Measurements from ENCODE around the gene SUN5.
"Not testable (repeated sequence)": the region's sequence is repeated elsewhere in the genome, so short reads cannot be mapped to it uniquely, and the experiment has no call there.

SUN5 gene

DNA sequence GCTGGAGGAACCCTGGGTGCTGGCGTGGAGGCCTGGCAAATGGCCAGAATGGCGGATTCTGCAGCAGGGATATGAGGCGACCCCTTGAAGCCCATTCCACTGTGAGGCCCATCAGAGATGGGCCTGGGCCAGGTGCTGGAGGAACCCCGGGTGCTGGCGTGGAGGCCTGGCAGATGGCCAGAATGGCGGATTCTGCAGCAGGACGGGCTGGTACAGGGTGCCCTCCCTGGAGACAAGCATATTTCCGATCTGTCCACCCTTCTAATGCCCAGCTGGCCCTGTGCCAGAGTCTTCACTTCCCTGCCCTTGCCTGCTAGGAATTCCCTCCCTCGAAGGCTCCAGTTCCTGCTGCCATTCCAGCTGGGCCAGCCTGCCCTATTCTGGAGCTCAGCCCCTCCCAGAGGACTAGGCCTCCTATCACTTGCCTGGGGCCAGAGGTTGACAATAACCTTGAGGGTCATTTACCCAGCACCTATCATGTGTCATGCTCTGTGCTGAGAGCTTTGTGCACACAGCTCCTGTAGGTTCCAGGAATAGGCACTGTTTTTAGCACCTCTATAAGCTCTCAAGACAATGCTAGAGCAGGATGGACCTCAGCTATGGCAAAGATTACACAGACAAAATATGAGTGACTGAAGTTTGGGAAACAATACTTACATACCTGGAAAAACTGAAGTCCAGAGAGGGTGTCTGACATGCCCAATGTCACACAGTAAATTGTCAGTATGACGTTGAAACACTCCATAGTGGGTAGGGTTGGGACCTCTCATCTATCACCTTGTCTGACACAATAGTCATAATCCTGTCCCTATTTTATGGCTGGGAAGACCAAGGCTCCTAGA, 21.4 kb downstream of the SUN5 start:
- H3K4me1 ChIP-seq (ENCODE audit: control insufficient read depth, insufficient read depth, low read length) = no peaks in the 10 kb centered on the region
- H3K4me3 ChIP-seq (ENCODE audit: low read length) = no peak overlapping the region
- no peaks in the 10 kb centered on the region for H3K36me3 ChIP-seq (ENCODE audit: control insufficient read depth, insufficient read depth, low read length)
- H3K27ac ChIP-seq (ENCODE audit: low read depth, low read length) = no peak overlapping the region
- no peaks in the 10 kb centered on the region for H3K27me3 ChIP-seq (ENCODE audit: control insufficient read depth, insufficient read depth, low read length)
- H3K9ac ChIP-seq (ENCODE audit: low read length) = no peak overlapping the region

DNA sequence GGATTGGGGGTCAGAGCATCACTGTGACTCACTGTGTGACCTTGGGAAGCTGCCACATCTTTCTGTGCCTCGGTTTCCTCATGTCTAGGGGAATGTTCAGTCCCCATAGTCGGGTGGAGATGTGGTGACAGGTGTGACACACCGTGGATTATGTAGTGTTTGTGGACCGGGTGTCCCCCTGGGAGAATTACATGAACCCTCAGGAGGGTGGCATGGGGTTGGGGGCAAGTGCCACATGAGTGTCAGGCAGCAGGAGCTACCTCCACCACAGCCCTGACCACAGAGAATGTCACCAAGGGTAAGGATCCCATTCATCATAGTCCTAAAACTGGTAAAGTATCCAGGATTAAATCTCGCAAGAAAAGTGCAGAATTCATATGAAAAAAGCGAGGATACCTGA, 23.2 kb downstream of the SUN5 start:
- Histone ChIP-seq H3K4me3 (ENCODE audit: low read length) (no peak overlapping the region), H3K36me3 (ENCODE audit: control insufficient read depth, insufficient read depth, low read length) (no peaks in the 10 kb centered on the region), H3K27ac (ENCODE audit: low read depth, low read length) (no peak overlapping the region), H3K9ac (ENCODE audit: low read length) (no peak overlapping the region), H3K4me1 (ENCODE audit: control insufficient read depth, insufficient read depth, low read length) (no peaks in the 10 kb centered on the region), H3K27me3 (ENCODE audit: control insufficient read depth, insufficient read depth, low read length) (no peaks in the 10 kb centered on the region)

DNA sequence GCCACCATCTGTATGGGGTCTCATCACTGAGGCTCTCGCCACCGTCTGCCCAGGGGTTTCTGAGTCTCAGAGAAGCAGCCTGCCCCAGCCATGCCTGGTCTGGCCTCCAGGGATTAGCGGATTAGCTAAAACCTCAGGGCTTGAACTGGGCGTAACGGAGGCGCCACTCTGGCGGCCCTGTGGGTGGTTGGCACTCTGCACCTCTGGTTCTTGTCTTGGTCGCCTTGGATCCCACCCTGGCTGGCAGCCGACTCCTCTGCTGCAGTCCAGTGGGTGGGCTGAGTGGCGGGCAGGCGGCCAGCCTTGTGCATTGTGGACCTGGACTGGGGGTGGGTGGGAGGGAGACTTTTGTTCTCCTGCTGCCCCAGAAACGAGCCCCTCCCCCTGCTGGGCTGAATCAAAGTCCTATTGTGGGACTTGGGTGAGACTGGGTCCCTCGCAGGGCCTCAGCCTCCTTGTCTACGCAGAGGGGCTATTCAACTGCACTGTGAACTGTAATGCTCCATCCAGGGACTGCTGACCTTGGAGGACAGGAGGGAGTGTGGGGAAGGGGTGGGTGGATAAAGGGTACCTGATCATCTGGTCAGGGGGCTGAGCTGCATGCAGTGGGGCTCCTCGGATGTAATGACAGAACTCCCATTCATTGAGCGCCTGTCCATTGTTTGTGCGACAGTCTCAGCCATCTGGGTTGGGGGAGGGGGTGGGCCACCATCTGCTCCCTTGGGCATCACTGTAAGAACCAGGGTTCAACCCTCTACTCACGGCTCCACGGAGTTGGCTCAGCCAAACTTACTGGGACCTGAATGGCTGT, 23.9 kb downstream of the SUN5 start:
- Histone ChIP-seq H3K36me3 (ENCODE audit: control insufficient read depth, insufficient read depth, low read length) (no peaks in the 10 kb centered on the region), H3K27me3 (ENCODE audit: control insufficient read depth, insufficient read depth, low read length) (no peaks in the 10 kb centered on the region), H3K9ac (ENCODE audit: low read length) (no peak overlapping the region), H3K4me1 (ENCODE audit: control insufficient read depth, insufficient read depth, low read length) (no peaks in the 10 kb centered on the region), H3K4me3 (ENCODE audit: low read length) (no peak overlapping the region), H3K27ac (ENCODE audit: low read depth, low read length) (no peak overlapping the region)

DNA sequence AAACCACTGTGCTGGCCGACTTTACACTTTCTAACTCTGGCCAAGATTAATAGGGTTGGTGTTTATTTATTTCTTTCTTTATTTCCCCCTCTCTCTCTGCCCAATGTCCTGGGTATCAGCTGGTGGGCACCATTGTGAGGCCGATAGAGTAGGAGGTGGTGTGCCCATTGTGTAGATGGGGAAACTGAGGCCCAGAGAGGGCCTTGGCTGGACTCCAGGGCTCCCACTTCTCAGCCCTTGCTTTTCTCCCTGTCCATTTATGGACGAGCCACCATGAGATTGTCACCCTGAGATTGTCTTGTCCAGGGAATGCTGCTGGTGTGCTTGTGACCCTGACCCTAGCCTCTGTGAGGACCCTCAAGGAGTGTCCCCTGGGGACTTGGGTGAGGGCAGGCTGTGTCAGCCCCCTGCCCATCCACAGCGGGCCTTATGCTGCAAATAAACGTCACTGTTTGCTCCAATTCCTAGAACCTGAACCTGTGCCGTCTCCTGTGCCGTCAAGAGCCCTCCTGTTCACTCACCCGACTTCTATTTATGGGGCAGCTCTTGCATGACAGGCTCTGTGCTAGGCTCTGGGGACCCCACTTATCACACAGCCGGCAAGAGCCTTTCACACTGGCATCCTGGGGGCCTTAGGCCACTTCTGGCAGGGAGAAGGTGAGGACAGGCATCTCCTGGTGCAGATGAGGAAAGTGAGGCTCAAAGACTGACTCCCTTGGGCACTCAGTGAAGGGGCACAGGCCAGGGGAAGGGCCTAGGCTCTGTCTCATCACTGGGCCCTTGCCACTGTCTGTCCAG, 24.8 kb downstream of the SUN5 start:
- no peaks in the 10 kb centered on the region for H3K4me1 ChIP-seq (ENCODE audit: control insufficient read depth, insufficient read depth, low read length)
- no peak overlapping the region for H3K27ac ChIP-seq (ENCODE audit: low read depth, low read length)
- no peaks in the 10 kb centered on the region for H3K27me3 ChIP-seq (ENCODE audit: control insufficient read depth, insufficient read depth, low read length)
- no peak overlapping the region for H3K9ac ChIP-seq (ENCODE audit: low read length)
- H3K36me3 ChIP-seq (ENCODE audit: control insufficient read depth, insufficient read depth, low read length) = no peaks in the 10 kb centered on the region
- no peak overlapping the region for H3K4me3 ChIP-seq (ENCODE audit: low read length)

DNA sequence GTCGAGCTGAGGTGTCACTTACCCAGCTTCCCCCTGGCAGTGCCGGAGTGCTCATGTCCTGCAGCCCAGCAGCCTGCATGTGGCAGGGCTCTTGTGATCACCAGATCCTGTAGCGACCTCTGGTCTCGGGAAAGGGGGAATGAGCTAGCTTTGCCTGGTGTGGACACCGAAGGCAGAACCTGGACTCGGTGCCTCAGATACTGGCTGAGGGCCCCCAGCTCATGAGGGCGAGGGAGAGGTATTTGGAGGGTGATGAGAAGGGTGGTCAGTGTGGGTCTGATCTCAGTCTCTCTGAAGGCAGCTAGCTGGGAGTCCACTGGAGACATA, 26.3 kb downstream of the SUN5 start:
- Histone ChIP-seq H3K36me3 (ENCODE audit: control insufficient read depth, insufficient read depth, low read length) (no peaks in the 10 kb centered on the region), H3K4me3 (ENCODE audit: low read length) (no peak overlapping the region), H3K27me3 (ENCODE audit: control insufficient read depth, insufficient read depth, low read length) (no peaks in the 10 kb centered on the region), H3K4me1 (ENCODE audit: control insufficient read depth, insufficient read depth, low read length) (no peaks in the 10 kb centered on the region), H3K9ac (ENCODE audit: low read length) (no peak overlapping the region), H3K27ac (ENCODE audit: low read depth, low read length) (no peak overlapping the region)

DNA sequence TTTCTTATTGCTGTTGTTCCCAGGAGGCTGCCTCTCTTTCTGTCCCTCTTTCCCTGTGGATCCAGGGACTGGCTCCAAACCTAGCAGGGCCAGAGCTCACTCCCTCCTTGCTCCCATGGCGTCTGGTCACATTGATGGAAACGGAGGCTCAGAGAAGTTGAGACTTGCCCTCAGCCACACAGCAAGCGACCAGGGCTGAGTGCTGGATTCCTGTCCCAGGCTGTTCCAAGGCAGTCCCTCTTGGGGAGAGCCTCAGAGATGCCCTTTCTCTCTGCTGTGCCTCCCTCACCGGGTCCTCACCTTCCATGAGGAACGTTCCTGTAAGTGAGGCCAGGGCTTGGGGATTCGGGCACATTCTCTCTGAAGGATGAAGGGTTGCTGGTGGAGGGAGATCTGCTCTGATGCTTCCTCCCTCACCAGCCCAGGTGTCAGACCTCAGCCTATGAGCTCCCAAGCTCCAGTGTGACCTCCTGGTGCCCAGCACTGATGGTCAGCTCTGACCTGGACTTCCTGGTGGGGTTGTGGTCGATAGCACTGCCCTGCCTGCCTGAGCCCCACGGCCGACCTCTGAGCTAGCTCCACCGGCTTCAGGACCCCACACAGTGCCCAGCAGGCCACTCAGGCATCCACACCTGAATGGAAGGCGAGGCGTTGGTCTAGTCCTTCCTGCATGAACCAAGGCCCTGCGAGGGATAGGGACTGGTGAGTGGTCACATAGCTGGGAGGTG, 26.8 kb downstream of the SUN5 start:
- no peaks in the 10 kb centered on the region for H3K36me3 ChIP-seq (ENCODE audit: control insufficient read depth, insufficient read depth, low read length)
- H3K9ac ChIP-seq (ENCODE audit: low read length) = no peak overlapping the region
- H3K27ac ChIP-seq (ENCODE audit: low read depth, low read length) = no peak overlapping the region

DNA sequence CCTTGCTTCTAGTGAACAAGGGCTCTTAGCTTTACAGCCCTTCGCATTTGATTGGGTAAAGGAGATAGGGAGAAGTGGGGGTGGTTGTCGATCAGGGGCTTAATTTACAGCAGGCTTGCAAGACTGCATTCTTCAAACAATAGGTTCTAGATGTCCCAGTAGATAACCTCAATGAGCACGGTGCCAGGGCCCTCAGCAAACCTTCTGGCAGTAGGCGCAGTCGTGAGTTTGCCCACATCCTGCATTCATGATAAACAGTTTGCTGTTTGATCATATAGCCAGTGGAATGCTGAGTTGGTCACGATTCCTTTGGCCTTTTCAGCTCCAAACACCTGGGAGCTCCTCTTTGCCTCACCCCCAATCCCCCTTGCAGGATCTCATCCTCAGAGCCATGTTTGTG, 27.5 kb downstream of the SUN5 start:
- no peak overlapping the region for H3K27ac ChIP-seq (ENCODE audit: low read depth, low read length)
- H3K4me1 ChIP-seq (ENCODE audit: control insufficient read depth, insufficient read depth, low read length) = no peaks in the 10 kb centered on the region
- H3K27me3 ChIP-seq (ENCODE audit: control insufficient read depth, insufficient read depth, low read length) = no peaks in the 10 kb centered on the region
- no peaks in the 10 kb centered on the region for H3K36me3 ChIP-seq (ENCODE audit: control insufficient read depth, insufficient read depth, low read length)
- H3K9ac ChIP-seq (ENCODE audit: low read length) = no peak overlapping the region
- H3K4me3 ChIP-seq (ENCODE audit: low read length) = no peak overlapping the region

More for the DNA sequence above, 26.8 kb downstream of the SUN5 start:
- Histone ChIP-seq H3K27me3 (ENCODE audit: control insufficient read depth, insufficient read depth, low read length) (no peaks in the 10 kb centered on the region), H3K4me3 (ENCODE audit: low read length) (no peak overlapping the region), H3K4me1 (ENCODE audit: control insufficient read depth, insufficient read depth, low read length) (no peaks in the 10 kb centered on the region)

DNA sequence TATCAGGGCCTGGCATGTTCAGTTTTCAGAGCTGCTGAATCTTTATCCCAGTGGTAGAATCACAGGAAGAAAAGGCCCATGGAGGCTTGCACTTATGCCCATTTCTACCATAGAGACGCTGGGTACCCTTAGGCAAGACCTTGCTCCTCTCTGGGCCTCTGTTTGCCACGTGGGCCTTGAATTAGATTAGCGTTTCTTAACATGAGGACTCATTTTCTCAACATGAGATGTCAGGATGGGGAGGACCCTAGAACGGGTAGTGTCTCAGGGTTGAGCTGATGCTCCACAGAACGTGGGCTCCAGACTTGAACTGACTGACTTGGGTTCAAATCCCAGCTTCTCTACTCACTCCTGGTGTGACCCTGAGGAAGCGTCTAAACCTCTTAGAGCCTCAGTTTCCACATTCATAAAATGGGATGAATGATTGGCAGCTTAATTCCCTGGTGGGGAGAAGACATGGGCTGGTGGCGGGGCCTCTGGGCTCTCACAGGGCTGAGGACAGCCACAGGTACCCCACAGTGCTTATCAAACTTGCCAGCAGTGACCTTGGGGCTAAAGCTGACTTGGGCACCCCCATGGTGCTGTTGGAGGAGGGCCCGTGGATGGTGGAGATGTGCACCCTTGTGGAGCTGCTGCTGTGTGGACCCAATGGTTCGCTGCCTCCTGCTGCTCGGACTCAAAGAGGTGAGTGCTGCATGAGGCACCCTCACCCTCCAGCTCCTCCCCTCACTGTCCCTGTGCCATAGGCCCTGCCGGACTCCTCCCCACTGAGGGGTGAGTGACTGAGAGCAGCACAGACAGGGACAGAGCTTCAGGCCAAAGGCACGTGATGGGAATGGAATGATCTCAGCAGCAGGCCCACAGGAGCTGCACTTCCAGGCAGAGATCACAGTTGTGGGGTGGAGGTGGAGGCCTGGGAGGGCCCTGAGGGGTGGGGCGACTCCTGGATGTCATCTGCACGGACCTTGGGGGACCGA, 28.2 kb downstream of the SUN5 start:
- H3K4me3 ChIP-seq (ENCODE audit: low read length) = no peak overlapping the region
- H3K36me3 ChIP-seq (ENCODE audit: control insufficient read depth, insufficient read depth, low read length) = no peaks in the 10 kb centered on the region
- H3K4me1 ChIP-seq (ENCODE audit: control insufficient read depth, insufficient read depth, low read length) = no peaks in the 10 kb centered on the region
- no peaks in the 10 kb centered on the region for H3K27me3 ChIP-seq (ENCODE audit: control insufficient read depth, insufficient read depth, low read length)
- no peak overlapping the region for H3K27ac ChIP-seq (ENCODE audit: low read depth, low read length)
- H3K9ac ChIP-seq (ENCODE audit: low read length) = no peak overlapping the region

DNA sequence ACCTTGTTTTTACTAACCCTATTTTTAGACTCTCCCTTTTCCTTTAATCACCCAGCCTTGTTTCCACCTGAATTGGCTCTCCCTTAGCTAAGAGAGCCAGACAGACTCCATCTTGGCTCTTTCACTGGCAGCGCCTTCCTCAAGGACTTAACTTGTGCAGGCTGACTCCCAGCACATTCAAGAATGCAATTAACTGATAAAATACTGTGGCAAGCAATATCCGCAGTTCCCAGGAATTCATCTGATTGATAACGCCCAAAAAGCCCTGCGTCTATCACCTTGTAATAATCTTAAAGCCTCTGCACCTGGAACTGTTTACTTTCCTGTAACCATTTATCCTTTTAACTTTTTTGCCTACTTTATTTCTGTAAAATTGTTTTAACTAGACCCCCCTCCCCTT, 29.1 kb downstream of the SUN5 start:
- not testable (repeated sequence) for H3K9ac ChIP-seq (ENCODE audit: low read length); H3K27me3 ChIP-seq (ENCODE audit: control insufficient read depth, insufficient read depth, low read length); H3K4me1 ChIP-seq (ENCODE audit: control insufficient read depth, insufficient read depth, low read length); H3K4me3 ChIP-seq (ENCODE audit: low read length); H3K27ac ChIP-seq (ENCODE audit: low read depth, low read length); H3K36me3 ChIP-seq (ENCODE audit: control insufficient read depth, insufficient read depth, low read length)

DNA sequence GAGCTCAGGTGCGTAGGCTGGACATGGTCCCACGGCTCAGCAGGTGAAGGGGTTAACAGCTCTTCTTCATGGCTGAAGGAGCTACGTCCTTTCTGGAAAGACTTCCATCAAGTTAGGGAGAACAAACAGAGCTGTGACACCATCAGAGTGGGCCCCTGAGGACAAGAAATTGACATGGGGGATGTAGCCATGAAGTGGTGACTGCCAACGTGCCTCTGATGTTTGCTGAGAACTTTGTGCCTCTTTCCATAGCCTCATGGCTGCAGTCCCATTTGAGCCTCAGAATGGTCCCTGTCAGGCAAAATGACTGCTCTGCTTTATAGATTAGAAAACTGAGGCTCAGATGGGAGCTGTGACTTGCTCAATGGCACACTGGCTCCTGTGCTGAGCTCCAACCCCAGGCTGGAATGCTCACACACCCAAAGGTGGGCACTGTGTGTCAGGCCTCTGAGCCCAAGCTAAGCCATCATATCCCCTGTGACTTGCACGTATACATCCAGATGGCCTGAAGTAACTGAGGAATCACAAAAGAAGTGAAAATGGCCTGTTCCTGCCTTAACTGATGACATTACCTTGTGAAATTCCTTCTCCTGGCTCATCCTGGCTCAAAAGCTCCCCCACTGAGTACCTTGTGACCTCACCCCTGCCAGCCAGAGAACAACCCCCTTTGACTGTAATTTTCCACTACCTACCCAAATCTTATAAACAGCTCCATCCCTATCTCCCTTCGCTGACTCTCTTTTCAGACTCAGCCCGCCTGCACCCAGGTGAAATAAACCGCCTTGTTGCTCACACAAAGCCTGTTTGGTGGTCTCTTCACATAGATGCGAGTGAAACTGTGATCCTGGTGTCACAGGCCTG, 29.8 kb downstream of the SUN5 start:
- H3K9ac ChIP-seq (ENCODE audit: low read length); H3K4me1 ChIP-seq (ENCODE audit: control insufficient read depth, insufficient read depth, low read length); H3K36me3 ChIP-seq (ENCODE audit: control insufficient read depth, insufficient read depth, low read length); H3K27me3 ChIP-seq (ENCODE audit: control insufficient read depth, insufficient read depth, low read length); H3K4me3 ChIP-seq (ENCODE audit: low read length); H3K27ac ChIP-seq (ENCODE audit: low read depth, low read length): not testable (repeated sequence)

Data from rectal smooth muscle tissue (tissue), 1 donor.